CD4-positive, alpha-beta T cell treated with Interleukin-6 at 100 ng/mL for 8 hours (primary cell): ENCODE results near the gene AVPI1.
"Not testable (repeated sequence)": the region's sequence is repeated elsewhere in the genome, so short reads cannot be mapped to it uniquely, and the experiment has no call there.

Experiments
- DNase-seq: peaks from one replicate; pipeline ENCODE4 v3.0.0-alpha.2; 2020; ENCODE audit warnings: mixed read lengths, low spot score

Gene AVPI1

GRCh38 chr10:97640174-97640867 is 46.7 kb downstream of the AVPI1 start, which contains the start of gene PI4K2A:
PI4K2A (plus strand) TSS chr10:97640671; CDS start chr10:97640743, 72 bp downstream.
- DNase-seq, result peak; percentile 99

- not testable (repeated sequence) for DNase-seq
These were observed 48.0 kb downstream of the AVPI1 start for GRCh38 chr10:97639090-97639489.

- no peak for DNase-seq
These were observed 51.5 kb downstream of the AVPI1 start for GRCh38 chr10:97635577-97635976.

GRCh38 chr10:97633921-97634320 is 53.1 kb downstream of the AVPI1 start:
- no peak for DNase-seq

- DNase-seq, result peak; percentile 92
These were observed 53.8 kb downstream of the AVPI1 start, which contains the start of gene MORN4 for GRCh38 chr10:97632949-97633884. MORN4 (minus strand) TSS chr10:97633500; CDS start chr10:97619653, 13,847 bp downstream.

GRCh38 chr10:97631098-97631497 is 55.9 kb downstream of the AVPI1 start:
- no peak for DNase-seq

- DNase-seq, result no peak
These were observed 57.8 kb downstream of the AVPI1 start for GRCh38 chr10:97629289-97629688.

GRCh38 chr10:97628228-97628627 is 58.8 kb downstream of the AVPI1 start:
- no peak for DNase-seq

- DNase-seq, result no peak
These were observed 59.3 kb downstream of the AVPI1 start for GRCh38 chr10:97627731-97628130.
